GM04503 (cell line): ENCODE data around the gene INPP5K.

Experiments used
- DNase-seq: peaks from one replicate; pipeline ENCODE4 v3.0.0-alpha.2; 2012; ENCODE audit warnings: low read depth

Gene INPP5K

DNA sequence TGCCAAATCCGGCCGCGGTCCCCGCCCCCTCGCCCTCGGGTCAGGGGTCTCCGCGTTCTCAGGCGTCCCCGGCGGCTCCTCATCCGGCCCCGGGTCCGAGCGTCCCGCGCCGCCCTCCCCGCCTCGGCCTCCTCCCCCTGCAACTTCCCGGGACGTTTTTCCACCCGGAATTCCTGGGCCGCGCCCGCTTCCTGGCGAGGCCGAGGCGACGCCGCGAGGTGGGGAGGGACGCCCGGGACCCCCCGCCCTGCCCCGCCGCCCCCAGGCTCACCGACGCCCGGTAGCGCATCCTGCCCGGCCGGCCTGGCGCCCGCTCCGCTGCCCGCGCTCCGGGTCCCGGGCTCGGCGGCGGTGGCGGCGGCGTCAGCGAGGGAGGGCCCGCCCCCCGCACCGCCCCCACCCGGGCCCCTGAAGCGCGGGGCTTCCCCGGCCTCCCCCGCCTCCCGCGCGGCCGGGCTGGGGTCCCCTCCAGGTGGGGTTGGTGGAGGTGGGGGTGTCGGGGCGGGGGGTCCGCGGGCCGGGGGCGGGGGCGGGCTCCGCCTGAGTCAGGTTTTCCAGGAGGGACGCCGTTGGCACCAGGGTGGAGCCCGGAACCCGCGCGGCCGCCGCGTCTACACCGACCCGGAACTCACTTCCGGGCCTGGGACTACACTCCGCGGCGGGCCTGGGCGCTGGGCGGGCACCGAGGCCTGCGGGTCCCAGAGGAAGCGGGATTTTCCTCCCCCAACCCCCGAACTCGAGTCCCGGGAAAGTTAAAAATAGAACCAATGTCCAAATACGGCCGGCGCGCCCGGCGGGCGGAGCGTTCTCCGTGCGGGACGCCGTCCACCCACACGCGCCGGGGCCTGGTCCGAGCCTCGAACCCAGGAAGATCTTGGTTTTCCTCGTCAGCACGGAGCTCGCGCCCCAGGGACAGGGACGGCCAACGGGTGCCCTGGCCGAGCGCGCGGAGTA lies 30.7 kb downstream of the INPP5K start:
- DNase-seq, result no peak

DNA sequence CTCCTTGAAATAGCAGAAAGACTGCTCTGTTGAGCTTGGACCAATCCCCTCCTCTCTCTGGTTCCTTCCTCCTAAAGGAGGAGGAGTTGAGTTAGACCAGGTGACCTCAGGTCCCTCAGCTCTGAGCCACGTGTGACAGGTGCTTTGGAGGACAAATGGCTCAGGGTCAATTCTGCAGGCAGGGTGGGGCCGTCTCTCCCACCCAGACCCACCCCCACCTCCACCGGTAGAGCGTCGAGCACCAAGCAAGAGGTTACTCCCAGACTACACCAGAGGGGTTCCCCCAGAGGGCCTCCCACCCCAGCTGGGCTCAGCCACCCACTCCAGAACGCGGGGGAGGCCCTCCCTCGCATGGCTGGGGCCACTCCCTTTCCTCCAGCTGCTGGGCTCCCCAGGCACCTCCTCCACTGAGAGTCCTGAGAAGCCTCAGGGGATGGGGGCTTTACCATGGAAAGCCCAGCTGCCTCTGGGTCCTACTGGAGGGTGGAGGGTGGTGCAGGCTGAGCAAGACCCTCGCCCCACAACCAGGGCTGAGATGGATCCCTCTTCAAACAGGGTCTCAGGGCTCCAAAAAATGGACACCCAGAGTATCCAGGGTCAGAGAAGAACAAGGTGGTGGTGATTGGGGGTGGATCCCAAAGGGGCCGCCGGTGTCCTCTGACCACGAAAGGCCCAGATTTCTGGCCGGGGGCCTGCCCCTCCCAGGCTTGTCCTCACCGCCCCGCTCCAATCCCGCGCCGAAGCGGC lies 31.6 kb downstream of the INPP5K start:
- no peak for DNase-seq

DNA sequence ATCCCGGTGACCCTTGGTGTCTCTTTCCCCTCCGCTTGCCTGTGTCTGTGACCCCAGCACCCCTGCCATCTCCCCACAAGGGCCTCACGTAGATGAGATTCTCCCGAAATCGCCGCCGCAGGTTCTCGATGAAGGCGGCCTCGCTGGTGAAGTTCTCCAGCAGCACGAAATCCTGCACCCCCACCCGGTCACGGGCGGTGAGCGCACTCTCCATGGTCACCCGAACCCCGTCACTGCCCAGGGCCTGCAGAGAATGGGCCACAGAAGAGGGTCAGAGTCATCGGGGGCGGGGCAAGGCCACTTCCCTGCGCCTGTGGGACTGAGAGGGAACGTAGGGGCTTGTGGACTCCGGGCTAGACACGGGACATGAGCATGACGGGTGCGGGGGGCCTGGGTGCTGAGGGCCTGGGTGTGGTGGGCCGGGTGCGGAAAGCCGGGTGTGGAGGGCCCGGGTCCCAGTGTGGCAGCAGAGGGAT lies 32.3 kb downstream of the INPP5K start:
- DNase-seq, result no peak

DNA sequence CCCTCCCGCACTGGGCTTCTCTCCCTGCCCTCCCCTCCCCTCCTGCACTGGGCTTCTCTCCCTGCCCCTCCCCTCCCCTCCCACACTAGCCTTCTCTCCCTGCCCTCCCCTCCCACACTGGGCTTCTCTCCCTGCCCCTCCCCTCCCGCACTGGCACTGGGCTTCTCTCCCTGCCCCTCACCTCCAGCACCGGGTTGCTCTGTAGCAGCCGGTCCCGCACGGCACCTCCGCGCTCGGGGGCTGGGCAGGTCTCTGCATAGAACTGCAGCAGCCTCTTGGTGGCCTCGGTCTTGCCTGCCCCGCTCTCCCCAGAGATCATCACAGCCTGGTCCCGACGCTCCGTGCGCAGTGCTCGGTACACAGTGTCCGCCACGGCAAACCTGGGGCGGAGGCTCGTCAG lies 33.7 kb downstream of the INPP5K start:
- DNase-seq, result no peak

DNA sequence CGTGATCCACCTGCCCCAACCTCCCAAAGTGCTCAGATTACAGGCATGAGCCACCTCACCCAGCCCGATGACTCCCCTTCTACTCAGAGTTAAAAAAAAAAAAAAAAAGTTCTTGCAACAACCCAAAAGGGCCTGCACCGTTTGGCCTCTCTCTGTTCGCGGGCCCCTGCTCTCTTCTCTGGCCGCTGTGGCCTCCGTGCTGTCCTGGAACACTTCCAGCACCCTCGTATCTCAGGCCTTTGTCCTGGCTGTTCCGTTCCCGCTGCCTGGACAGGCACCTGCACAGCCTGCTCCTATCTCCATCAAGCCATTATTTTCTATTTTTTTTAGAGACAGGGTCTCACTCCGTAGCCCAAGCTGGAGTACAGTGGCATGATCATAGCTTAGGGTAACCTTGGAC lies 34.7 kb downstream of the INPP5K start:
- DNase-seq, result no peak

DNA sequence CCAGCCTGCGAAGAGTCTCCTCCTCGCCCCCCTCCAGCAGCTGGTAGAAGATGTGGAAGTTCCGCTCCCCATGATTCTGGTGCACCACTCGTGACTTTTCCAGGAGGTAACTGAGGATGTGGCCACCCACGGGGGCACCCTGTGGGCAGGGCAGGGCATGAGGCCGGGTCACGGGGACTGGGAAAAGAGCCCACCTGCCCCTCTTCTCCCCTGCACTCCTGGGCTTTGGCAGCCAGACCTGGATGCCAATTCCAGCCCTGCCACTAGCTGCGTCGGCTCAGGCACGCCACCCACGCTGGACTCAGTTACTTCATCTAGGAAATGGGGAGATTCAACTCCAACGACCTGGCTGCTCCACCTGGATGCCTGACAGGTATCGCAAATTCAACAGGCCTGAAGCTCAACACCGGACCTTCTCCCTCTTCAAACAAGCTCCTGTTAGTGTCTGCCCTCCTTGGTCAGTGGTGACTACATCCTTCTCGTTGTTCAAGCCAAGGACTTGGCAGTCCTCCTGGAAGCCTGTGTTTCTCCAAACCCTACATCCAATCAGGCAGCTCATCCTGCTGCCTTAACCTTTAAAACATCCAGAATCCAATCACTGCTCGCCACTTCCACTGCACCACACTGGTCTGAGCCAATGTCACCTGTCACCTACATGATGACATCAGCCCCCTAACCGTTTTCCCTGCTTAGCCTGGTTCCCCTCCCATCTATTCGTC lies 35.5 kb downstream of the INPP5K start:
- no peak for DNase-seq

DNA sequence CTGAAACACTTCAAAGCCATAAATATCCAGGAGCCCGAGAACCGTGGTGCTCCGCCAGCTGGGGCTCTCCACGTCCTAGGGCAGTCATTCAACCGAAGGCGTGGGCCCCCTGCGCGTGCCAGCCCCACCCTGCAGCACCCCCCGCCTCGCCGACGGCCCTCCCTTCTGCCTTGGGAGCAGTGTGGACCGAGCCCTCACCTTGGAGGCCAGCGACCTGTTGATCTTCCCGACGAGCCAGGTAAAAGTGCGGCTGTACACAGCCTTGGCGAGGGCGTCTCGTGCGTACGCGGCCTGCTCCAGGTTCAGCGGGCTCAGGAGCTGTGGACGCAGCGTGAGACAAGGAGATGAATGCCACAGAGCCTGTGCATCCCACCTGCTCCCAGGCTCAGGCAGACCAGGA lies 38.0 kb downstream of the INPP5K start:
- DNase-seq, result no peak

DNA sequence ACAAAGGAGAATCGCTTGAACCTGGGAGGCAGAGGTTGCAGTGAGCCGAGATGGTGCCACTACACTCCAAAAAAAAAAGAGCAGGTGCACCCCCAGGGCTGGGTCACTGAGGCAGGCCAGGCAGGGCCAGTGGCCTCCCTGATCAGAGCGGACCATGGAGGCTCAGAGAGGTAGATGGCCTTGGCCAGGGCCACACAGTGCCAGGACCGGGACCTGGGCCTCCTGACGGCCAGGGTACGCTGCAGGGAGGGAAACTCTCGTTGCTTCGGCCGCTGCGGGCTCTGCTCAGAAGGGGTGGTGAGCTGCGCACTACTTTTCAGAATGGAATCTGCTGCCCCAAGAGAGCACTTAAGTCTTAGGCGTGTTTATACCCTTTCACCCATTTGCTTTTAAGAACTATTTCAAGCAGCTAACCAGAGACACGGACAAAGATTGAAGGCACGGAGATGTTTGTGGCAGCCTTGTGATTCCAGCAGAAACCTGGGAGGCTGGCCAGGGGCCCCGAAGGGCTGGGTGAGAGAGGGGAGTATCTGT lies 41.0 kb downstream of the INPP5K start:
- DNase-seq, result no peak

DNA sequence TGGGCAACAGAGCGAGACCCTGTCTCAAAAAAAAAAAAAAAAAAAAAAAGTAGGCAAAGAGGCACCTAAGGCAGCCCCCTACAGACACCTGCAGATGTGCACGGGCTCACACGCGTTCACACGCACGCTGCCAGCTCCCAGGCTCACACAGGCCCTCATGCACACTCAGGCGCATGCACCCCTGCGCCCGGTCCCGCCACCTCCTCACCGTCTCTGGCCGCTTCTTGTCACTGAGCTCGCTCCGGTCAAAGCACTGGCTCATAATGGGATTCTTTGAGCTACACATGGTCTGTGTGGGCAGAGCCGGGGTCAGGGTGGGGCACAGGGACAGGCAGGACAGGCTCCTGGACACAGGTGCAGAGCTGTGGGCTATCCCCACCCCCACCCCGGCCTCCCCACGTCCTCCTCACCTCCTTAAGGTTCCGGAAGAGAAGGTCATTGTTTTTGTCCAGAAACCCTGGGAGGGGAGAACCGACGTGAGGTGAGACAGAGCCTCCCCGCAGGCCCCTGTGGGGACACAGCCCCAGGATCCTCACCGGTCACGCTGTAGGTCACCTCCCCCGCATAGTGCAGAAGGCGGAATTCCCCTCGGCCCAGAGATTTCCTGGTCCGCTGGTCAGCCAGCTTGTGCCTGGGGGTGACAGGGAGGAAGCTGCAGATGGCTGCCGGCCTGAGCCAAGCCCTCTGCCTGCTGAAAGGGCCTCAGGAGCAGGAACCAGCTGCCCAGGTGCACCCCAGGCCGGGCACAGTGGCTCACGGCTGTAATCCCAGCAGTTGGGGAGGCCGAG lies 41.8 kb downstream of the INPP5K start:
- no peak for DNase-seq

DNA sequence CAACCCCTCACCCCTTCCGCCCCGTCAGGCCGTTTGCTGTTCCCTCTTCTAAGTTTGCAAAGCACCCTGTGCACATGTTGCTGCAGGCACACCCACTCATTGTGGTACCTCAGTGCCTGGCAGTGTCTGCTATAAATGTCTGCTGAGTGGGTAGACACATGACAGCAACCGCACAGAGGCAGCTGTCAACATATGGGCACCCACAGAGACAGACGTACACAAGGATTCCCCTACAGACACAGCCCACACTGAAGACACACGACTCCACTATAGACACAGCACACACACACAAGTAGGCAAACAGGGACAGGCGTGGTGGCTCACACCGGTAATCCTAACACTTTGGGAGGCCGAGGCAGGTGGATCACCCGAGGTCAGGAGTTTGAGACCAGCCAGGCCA lies 42.6 kb downstream of the INPP5K start:
- DNase-seq, result no peak

DNA sequence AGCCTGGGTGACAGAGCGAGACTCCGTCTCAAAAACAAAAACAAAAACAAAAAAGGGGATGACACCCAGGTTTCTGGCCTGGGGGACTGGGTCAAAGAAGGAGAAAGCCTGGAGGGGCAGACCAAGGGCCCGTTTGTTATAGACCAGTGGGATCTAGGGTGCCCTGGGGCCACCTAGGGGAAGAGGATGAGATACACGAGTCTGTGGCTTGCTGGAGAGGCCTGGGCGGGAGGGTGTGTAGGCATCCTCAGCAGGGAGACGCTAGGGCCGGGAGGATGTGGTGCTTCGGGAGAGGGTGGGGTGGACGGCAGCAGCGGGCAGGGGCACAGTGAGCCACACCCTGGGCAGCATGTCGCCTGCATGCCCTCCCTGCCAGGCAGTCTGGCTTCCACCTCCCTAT lies 43.2 kb downstream of the INPP5K start:
- no peak for DNase-seq

DNA sequence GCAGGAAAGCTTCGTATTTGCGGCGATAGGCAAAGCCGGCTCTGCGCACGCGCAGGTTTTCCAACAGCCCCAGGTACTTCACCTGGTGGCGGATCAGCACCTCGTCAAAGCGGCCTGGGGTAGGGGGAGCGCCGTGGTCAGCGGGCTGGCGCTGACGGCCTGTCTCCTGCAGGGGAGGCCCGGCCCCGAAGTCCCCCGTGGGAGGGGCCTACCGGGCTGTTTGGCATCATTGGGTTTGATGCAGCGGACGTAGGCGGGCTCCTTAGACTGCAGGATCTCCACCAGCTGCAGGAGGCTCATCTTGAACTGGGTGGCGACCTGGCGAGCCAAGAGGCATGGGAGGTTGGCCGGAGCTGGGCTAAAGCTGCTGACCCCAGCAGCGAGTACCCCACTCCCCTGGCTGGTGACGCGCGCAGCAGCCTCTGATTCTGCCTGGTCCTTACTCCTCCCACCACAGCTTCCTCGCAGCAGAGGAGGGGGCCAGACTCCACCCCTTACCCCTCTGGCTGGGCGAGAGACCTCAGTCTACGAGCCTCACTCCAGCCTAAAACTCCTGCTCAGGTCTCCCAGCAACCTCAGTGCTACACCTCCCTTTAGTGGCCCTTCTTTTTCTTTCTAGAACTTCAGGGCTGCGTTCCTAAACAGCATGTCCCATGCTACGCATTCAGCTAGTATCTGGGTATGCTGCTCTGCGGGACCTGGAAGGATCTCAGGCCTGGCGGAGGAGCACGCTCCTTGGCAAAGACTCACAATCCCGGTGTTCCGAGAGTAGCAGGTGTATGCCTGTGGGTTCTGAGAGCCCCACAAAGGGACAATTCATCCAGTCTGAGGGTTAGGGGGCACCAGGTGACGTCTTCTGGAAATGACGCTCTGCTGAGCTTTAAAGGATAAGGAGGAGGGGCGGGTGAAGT lies 44.2 kb downstream of the INPP5K start:
- no peak for DNase-seq

DNA sequence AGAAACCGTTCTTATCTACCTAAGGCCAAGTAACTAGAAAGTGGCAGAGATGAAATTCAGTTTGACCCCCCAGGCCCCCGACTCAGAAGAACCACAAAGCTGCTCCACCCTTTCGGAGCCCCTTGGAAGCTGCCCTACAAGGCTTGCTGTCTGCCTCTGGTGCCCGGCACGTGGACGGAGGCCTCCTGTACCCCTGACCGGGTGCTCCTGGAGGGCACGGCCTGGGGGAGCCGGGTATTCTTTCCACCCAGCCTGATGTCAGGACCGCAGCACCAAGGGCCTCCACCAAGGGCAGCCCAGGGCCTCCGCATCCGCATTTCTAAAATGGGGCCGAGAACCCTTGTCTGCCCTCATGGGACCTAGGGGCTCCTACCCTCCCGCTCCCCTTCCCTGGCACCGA lies 44.9 kb downstream of the INPP5K start:
- DNase-seq, result no peak

DNA sequence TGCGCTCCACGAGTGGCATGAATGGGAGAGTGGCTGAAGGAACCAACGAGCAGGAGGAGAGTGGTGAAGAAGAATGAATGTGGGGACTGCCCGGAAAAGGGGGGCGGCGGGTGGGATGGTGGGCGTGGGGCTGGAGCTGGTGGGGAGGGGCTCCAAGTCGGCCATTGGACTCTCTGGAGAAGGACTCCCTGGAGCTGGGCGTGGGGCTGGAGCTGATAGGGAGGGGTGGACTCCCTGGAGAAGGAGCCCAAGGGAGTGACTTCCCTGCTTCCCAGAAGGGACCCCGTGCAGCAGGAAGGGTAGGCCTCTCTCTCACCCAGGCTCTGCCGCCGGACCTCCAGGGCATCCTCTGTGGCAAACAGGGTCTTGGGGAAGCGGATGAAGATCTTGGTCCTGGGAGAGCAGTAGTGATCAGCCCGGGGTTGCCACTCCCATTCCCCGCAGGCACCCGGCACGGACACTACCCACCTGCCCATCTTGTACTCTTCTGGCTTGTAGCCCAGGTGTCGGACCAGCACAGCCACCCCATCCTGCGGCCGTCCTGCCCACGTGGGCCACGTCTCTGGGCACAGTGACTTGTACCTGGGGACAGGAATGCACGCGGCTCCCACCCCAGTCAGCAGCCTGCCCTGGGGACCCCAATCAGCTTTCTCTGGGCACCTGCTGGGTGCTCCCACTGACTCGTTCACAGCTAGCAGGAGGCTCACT lies 45.5 kb downstream of the INPP5K start:
- no peak for DNase-seq

DNA sequence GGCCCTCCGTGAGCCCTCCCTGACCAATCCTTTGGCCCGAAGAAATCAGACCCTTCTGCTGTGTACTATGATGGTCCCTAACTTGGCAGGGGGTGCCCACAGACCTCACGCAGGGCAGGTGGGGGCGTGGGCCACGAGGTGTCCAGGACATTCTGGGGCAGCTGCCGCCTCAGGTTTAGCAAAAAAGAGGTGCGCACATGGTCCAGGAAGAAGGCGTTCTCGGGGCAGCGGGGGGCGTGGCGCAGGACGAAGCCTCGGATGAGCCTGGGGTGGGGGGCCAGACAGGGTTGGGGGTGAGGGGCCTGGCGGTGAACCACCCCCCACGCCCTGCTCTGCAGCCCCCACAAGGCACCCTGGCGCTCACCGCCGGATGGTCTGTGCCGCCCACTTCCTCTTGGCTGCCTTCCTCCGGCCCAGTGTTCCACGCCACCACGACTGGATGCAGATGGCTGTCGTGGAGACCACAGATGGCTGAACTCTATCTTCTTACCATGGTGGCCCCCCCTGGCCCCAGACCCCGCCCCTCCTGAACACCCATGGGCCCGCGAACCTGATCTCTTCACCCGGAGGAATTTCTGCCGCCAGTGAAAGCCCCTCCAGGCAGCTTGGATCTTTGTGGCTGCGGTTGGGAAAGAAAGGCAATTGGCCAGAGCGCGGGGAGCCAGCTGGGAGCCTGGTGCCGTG lies 46.2 kb downstream of the INPP5K start:
- no peak for DNase-seq

DNA sequence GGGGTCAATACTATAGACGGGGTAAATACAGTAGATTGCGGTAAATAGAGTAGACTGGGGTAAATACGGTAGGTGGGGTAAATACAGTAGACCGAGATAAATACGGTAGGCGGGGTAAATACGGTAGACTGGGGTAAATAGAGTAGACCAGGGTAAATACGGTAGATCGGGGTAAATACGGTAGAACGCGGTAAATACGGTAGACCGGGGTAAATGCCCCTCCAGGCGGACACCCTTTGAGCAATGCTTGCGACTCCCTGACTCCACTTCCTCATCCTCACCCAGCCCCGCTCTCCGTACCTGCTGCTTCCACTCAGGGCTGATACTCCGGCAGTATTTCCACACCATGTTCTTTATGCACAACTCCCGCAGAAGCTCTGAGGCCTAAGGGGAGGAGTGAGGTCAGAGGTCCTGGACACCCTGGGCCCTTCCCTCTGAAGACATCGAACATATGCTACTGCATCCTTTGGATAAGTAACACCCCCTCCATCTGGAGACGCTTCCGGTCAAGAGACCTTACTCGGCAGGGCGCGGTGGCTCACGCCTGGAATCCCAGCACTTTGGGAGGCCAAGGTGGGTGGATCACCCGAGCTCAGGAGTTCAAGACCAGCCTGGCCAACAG lies 47.1 kb downstream of the INPP5K start:
- DNase-seq, result no peak

DNA sequence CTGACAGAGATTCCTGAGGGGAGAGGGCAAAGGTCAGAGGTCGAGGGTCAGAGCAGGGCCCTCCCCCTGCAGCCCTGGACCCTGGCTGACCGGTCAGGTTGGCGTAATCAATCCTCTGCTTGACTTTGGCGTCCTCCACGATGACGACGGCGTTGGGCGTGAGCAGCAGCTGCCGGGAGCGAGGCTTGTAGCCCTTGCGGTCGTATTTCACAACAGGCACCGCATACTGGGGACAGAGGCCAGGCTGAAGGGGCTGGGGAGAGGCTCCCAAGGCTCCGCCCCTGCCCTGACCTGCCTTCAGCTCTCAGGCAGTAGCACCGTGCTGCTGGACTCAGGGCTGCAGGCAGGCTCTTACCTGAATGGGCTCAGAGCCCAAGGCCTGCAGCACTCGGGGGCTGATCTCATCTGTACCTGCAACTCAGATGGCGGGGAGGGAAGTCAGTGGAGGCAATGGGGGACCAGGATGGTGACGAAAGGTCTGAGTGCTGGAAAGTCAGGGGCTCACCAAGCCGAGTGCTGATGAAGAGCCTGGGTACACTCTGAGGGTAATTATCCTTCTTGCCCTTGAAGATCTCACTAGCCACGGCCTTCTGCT lies 48.4 kb downstream of the INPP5K start:
- no peak for DNase-seq

DNA sequence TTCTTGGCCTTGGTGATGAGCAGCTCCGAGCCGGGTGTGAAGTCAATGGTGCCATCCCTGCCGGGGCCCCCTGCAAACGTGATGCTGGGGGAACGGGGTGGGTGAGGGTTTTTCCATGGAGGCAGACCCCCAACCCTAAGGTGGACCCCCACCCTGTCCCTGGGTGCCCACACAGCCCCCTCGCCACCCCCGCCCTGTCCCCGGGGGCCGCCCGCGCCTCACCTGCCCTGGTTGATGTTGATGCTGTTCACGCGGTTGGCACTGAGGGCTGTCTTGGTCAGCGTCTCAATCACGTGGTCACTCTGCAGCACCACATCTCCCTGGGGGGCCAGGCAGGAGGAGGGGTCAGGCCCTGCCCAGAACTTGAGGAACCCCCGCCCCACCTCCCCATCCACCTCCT lies 49.2 kb downstream of the INPP5K start:
- DNase-seq, result no peak
